OCI-LY1 (cell line): ENCODE data around the gene SLC24A4.

Experiments
- CTCF ChIP-seq: fragments of 200-600 bp; sonication (generic), shearing (Covaris generic); IDR thresholded peaks from 2 replicates; pipeline ENCODE4 v1.5.1; 2017; ENCODE audit warnings: mild to moderate bottlenecking, antibody characterized with exemption, low read length, moderate library complexity, mixed read lengths
- EZH2 ChIP-seq: fragments of 200-600 bp; sonication (generic), shearing (Covaris generic); IDR thresholded peaks from 2 replicates; pipeline ENCODE4 v1.8.0; 2017; ENCODE audit warnings: borderline replicate concordance, mixed run types, mild to moderate bottlenecking, antibody characterized with exemption, low read length, moderate library complexity, mixed read lengths

- TF ChIP-seq CTCF = no peak
- TF ChIP-seq EZH2 = no peak
Observed at GRCh38 chr14:92433407-92433806, 110.4 kb downstream of the SLC24A4 start.
